T-helper 2 cell treated with Interferon-gamma antibody and Interleukin-4, amounts not matched to agents 5 μg/mL and 100 μg/mL, for 36 hours (primary cell): Measurements from ENCODE around the gene EIF3K.

Experiments used
- DNase-seq: peaks from one replicate; pipeline ENCODE4 v3.0.0; 2021; ENCODE audit warnings: low spot score
- H3K27ac Mint-ChIP-seq: one replicate; pipeline ENCODE4 v1.8.0; 2021; ENCODE audit warnings: mild to moderate bottlenecking, mixed read lengths
- H3K27me3 Mint-ChIP-seq: one replicate; pipeline ENCODE4 v1.8.0; 2021; ENCODE audit warnings: low read depth, mixed read lengths
- H3K36me3 Mint-ChIP-seq: one replicate; pipeline ENCODE4 v1.8.0; 2021; ENCODE audit warnings: low read depth, mixed read lengths
- H3K4me1 Mint-ChIP-seq: one replicate; pipeline ENCODE4 v1.8.0; 2021; ENCODE audit warnings: low read depth, mixed read lengths
- H3K4me3 Mint-ChIP-seq: one replicate; pipeline ENCODE4 v1.8.0; 2022; ENCODE audit warnings: mild to moderate bottlenecking, moderate library complexity, mixed read lengths
- H3K9me3 Mint-ChIP-seq: one replicate; pipeline ENCODE4 v1.8.0; 2021; ENCODE audit warnings: mixed read lengths

EIF3K gene

DNA sequence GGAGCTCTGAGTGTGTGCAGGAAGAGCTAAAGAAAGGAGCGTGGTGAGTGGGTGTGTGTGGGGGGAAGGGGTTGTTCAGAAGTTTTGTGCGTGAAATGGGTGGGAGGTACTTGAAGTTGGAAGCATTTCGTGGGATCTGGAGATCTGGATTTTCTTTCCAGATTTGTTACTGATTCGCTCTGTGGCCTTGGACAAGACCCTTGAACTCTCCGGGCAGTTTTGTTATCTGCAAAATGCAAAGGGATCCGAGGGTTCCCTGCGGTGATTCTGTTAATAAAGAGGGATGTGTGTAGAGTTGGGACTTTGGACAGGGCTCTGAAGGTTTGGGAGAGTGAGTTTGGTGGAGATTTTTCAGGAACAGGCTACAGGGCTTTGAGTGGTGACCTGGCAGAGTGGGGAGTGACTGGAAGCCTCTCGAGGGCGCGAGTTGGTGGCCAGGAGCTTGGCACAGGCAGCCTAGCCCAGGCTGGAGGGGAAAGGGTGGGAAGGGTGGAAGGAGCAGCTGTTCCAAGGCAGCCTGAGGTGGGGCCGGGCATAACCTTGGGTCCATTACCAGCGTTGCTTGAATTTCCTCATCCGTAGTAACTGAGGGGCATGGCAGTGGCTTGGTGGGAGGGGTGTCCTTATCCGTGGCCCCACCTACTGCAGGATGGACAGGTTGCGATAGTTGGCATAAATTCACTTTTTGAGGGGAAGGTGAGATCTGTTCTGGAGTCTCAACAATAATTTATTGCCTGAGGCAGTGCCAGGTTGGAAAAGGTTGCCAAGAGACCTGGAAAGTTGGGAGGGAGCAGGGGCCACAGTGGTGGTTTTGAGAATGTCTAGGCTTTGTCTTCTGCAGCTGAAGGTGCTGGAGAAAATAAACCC is 30.6 kb downstream of the EIF3K start:
- no peaks in the 10 kb centered on the region for H3K9me3 Mint-ChIP-seq

DNA sequence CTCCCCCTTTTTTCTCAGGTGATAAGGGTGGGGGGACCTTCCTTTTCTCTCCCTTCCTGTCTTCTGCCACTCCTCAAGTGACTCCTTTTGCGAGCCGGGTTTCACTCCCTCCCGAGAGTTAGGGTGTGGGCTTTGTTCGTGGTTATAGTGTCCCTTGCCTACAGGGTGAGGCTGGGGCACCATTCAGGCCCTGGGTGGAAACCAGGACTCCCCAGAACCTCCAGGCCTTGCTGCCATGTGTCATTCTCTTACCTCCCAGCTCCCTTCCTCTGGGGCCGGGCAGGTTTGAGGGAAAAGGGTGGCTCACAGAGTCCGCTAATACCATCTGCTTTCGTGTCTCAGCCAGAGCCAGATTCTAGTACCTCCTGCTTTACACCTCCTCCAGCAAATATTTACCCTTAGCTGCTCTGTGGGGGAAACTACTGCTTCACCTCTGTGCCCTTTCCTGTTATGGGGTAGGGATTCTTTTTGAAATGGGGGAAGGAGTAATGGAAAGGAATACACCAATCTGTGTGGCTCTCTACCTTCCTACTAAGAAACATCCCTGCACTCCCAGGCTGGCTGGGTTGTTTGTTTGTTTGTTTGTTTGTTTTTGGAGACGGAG is 31.3 kb downstream of the EIF3K start:
- Mint-ChIP-seq H3K4me1 (peaks cover 49% of the 10 kb centered on the region), H3K36me3 (peaks cover 40% of the 10 kb centered on the region), H3K27ac (peak overlapping the region; percentile 52), H3K9me3 (no peaks in the 10 kb centered on the region), H3K27me3 (no peaks in the 10 kb centered on the region), H3K4me3 (peak overlapping the region; percentile 99)
- DNase-seq, result no peak

More for the DNA sequence above, 30.6 kb downstream of the EIF3K start:
- Mint-ChIP-seq H3K27ac (peak overlapping the region; percentile 62), H3K4me3 (peak overlapping the region; percentile 99), H3K36me3 (peaks cover 38% of the 10 kb centered on the region), H3K4me1 (peaks cover 42% of the 10 kb centered on the region), H3K27me3 (no peaks in the 10 kb centered on the region)
- no peak for DNase-seq

DNA sequence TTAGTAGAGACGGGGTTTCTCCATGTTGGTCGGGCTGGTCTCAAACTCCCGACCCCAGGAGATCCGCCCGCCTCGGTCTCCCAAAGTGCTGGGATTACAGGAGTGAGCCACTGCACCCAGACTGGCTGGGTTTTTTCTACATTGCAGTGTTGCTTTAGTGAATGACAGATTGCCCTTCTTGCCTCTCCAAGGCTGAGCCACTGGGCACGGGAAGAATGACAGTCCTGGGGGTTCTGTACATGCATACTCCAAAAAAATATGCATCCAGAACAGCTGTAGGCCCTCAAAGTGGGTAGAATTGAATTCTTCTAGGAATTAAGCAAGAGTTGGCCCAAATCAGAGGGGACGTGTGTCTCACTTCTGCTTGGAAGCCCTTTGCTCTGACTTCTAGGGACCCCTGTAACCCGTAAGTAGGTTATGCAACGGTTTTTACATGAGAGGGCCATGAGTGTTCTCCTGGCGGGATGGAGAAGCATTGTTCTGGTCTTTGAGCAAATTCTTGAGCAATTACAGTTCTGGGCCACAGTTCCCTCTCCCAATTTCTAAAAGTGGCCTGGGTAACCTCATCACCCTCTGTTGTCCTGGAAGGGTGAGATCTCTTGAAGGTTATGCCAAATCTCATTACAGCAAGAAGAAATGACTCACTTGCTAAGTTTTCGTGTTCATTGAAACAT is 32.1 kb downstream of the EIF3K start:
- Mint-ChIP-seq H3K4me3 (no peak overlapping the region), H3K9me3 (no peaks in the 10 kb centered on the region), H3K27ac (no peak overlapping the region), H3K27me3 (no peaks in the 10 kb centered on the region), H3K4me1 (peaks cover 57% of the 10 kb centered on the region), H3K36me3 (peaks cover 44% of the 10 kb centered on the region)
- DNase-seq, result no peak

DNA sequence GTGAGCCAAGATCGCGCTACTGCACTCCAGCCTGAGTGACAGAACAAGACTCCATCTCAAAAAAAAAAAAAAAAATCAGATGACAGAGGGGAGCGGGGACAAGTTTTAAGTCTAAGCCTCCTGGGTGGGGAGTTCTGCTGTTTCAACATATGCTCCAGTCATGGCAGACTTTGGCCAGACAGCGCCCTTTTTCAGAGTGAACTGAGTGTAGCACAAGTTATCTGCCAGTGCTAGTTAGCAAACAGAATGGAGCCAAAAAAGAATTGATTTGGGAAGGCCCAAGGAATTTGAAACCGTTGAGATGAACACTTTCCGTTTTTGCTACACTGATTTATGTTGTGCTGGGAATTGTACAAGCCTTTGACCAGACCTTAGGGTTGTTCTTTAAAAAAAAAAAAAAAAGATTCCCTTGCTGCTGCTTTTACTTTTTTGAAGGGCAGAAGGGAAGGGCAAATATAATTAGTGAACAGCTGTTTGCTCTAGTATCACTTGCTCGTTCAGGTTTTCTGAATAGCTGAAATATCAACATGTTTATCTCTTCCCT is 34.1 kb downstream of the EIF3K start:
- no peaks in the 10 kb centered on the region for H3K27me3 Mint-ChIP-seq
- H3K27ac Mint-ChIP-seq, result no peak overlapping the region
- peaks cover 53% of the 10 kb centered on the region for H3K36me3 Mint-ChIP-seq
- DNase-seq, result no peak
- H3K9me3 Mint-ChIP-seq, result no peaks in the 10 kb centered on the region
- peaks cover 73% of the 10 kb centered on the region for H3K4me1 Mint-ChIP-seq
- H3K4me3 Mint-ChIP-seq, result no peak overlapping the region

DNA sequence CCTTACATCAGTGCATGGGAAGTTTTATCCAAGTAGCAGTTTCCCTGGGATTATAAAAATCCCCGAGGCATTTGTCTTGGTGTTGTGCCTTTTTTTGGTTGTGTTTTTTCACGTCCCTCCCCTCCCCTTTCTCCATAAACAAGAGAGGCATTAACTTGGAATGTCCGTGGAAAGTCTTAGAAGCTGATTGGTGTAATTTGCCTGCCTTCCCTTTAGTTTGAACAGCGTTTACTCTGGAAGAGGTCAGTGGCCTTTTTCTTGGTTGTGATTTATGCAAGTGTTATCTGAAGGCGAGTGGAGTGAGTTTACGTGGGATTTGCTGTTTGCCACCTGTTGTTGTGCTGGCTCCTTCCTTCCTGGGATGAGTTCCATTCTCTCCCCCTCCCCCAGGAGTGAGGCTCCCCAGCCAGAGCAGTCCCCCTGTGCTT is 35.7 kb downstream of the EIF3K start:
- H3K4me3 Mint-ChIP-seq, result peak overlapping the region; percentile 74
- peaks cover 76% of the 10 kb centered on the region for H3K4me1 Mint-ChIP-seq
- peaks cover 43% of the 10 kb centered on the region for H3K36me3 Mint-ChIP-seq
- H3K27ac Mint-ChIP-seq, result peak overlapping the region; percentile 2
- H3K27me3 Mint-ChIP-seq, result no peaks in the 10 kb centered on the region
- no peak for DNase-seq
- no peaks in the 10 kb centered on the region for H3K9me3 Mint-ChIP-seq

DNA sequence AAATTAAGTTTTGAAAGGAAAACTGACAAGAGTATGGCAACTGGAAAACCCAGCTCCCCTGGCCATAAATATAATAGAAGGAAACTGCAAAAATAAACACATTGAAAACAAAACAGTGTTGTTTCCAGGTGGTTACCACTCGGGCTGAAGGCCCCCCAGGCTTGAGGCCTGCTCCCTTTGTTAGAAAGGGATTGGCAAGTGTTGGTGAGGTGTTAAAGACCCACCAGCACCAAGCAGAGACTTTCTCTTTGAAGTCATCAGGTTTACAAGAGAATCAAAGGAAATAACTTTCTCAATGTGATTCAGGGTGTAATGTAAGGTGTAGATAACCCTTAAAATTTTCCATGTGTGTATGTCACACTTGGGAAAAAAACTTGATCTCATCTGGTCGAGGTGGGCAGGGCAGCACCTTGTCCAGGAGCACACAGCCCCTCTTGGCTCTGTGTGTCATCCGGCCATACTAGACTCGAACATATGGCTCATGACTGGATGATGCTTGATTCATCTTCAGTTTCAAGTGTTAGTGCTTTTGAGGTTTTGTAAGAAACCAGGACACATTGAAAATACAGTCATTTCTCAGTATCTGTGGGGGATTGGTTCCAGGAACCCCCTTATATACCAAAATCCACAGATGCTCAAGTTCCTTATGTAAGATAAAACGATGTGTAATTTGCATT is 36.3 kb downstream of the EIF3K start:
- H3K36me3 Mint-ChIP-seq, result peaks cover 40% of the 10 kb centered on the region

DNA sequence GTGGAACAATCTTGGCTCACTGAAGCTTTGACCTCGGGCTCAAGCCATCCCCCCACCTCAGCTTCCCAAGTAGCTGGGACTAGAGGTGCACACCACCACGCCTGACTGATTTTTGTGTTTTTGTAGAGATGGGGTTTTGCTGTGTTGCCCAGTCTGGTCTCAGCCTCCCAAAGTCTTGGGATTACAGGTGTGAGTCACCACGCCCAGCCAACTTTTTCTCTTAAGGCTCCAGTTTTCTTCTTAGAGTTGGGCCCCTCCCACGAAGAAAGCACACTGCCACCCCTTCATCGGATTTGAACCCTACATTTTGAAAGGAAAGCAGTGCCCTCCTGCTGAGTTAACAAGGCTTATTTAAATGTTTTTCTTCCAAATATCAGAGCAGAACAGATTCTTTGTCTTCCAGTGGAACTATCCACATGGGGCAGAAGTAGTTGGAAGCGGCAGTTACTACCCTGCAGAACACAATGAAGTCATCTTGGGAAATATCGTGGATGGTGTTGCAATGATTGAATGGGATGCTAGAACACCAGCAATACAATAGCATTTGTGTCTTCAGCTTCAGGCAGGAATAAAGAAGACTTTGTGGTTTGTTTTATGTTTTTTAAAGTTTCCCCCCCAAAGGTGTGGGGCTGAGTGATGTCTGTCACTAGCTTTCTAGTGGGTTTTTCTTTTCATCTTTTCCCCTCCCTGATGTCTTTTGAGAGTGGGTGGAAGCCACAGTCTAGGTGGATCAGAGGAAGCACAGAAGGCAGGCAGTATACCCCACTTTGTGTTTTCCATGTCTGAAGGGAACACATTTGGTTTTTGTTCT is 37.4 kb downstream of the EIF3K start:
- Mint-ChIP-seq H3K4me1 (peaks cover 67% of the 10 kb centered on the region), H3K27me3 (no peaks in the 10 kb centered on the region), H3K9me3 (no peaks in the 10 kb centered on the region), H3K27ac (peak overlapping the region; percentile 88), H3K36me3 (peaks cover 45% of the 10 kb centered on the region), H3K4me3 (peak overlapping the region; percentile 74)
- DNase-seq, result peak; percentile 41

More for the DNA sequence above, 36.3 kb downstream of the EIF3K start:
- peak; percentile 59 for DNase-seq
- Mint-ChIP-seq H3K27me3 (no peaks in the 10 kb centered on the region), H3K4me1 (peaks cover 73% of the 10 kb centered on the region), H3K27ac (peak overlapping the region; percentile 88), H3K4me3 (peak overlapping the region; percentile 74), H3K9me3 (no peaks in the 10 kb centered on the region)

DNA sequence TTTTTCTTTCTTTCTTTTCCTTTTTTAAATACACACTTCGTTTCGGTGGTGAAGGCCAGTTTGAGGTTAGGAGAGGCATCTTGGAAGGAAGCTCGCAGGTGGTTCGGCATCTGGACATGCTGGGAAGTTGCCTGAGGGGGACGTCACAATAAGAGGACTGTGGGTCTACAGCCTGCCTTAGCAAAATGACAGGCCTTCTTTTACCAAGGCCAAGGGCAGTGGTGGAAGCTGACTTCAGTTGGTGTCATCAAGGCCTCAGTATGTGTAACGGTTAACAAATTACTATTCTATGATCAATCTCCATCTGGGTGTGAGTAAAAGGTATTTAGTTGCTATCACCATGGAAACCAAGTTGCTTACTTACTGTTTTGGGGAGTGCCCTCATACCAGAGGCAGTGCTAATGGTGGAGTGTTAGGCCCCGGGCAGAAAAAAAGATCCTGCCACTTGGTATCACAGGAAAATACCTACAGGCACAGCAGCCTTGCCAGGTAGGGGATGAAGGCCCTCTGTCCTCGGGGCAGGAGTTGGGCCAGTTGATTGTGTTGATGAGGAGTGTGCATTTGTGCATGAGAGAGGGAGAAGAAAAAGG is 38.7 kb downstream of the EIF3K start:
- Mint-ChIP-seq H3K36me3 (peaks cover 38% of the 10 kb centered on the region), H3K4me1 (peaks cover 58% of the 10 kb centered on the region), H3K27me3 (no peaks in the 10 kb centered on the region), H3K9me3 (no peaks in the 10 kb centered on the region), H3K27ac (peak overlapping the region; percentile 41), H3K4me3 (peak overlapping the region; percentile 35)
- DNase-seq, result no peak

DNA sequence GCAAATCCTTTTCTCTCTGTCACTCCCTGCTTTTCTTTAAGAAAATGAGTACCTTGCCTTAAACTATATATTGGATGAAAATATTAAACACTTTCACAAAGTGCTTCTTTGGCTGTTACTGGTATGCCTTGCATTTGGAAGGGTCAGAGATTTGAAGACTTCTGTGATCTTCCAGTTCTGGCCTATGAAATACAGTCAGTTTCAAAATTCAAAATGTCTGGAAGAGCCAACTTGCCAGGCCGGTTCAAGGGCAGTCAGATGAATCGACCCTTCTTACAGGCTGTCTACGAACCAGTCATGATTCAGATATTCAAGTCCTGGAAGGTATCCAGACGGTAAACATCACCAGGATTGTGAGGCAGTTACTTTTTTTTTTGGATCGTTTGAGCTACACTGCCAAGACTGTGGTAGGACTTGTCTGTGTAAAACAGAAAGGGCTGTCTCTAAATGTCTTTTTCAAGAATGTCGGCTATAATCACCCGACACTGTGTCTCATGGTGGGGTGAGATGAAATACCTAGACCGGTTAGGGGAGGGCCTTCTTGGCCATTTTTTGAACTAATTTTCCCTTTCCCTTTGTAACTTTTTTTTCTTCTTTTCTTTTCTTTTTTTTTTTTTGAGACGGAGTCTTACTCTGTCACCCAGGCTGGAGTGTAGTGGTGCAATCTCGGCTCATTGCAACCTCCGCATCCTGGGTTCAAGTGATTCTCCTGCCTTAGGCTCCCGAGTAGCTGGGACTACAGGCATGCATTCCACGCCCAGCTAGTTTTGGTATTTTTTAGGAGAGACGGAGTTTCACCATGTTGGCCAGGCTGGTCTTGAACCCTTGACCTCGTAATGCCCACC is 39.7 kb downstream of the EIF3K start:
- DNase-seq, result no peak
- no peak overlapping the region for H3K4me3 Mint-ChIP-seq
- H3K27ac Mint-ChIP-seq, result no peak overlapping the region
- peaks cover 55% of the 10 kb centered on the region for H3K4me1 Mint-ChIP-seq
- H3K9me3 Mint-ChIP-seq, result no peaks in the 10 kb centered on the region
- no peaks in the 10 kb centered on the region for H3K27me3 Mint-ChIP-seq
- peaks cover 36% of the 10 kb centered on the region for H3K36me3 Mint-ChIP-seq

DNA sequence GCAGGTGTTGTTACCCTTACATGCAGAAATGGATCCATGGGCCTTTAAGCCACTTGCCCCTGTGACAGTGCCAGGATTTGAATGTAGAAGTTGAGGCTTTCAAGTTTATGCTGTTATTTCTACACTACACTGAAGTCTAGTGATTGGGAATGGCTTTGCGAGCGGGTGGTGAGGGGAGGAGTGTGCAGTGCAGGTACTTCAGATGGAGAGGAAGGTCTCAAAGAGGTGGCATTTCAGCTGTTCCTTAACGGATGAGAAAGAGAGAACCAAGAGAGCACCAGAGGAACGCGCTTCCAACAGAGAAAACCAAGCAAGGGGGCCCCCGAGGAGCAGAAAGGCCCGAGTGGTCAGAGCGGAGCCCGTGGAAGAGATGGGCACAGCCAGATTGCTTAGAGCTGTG is 41.7 kb downstream of the EIF3K start:
- no peaks in the 10 kb centered on the region for H3K27me3 Mint-ChIP-seq
- peaks cover 53% of the 10 kb centered on the region for H3K4me1 Mint-ChIP-seq
- H3K9me3 Mint-ChIP-seq, result no peaks in the 10 kb centered on the region
- DNase-seq, result no peak
- peaks cover 26% of the 10 kb centered on the region for H3K36me3 Mint-ChIP-seq
- no peak overlapping the region for H3K27ac Mint-ChIP-seq
- H3K4me3 Mint-ChIP-seq, result no peak overlapping the region

DNA sequence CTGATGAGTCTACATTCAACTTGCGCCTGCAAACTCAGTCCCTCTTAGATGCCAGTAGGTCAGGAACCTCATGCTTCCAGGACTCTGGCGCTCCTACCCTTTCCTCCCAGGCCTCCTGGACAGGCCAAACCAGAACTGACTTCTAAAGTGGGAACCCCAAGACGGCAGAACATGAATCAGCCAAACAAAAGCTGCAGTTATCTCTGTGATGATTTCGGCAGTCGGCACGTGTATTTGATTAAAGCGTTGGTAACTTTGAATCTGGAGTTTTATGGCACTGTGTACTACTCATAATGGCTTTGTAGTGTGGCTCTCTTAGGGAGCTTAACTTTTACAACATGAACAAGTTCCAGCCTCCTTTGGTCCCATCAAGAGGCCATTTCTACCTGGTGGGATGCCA is 42.1 kb downstream of the EIF3K start:
- peaks cover 23% of the 10 kb centered on the region for H3K36me3 Mint-ChIP-seq
- H3K27ac Mint-ChIP-seq, result no peak overlapping the region
- H3K9me3 Mint-ChIP-seq, result no peaks in the 10 kb centered on the region
- no peak for DNase-seq
- H3K4me3 Mint-ChIP-seq, result no peak overlapping the region
- H3K27me3 Mint-ChIP-seq, result no peaks in the 10 kb centered on the region
- H3K4me1 Mint-ChIP-seq, result peaks cover 53% of the 10 kb centered on the region

DNA sequence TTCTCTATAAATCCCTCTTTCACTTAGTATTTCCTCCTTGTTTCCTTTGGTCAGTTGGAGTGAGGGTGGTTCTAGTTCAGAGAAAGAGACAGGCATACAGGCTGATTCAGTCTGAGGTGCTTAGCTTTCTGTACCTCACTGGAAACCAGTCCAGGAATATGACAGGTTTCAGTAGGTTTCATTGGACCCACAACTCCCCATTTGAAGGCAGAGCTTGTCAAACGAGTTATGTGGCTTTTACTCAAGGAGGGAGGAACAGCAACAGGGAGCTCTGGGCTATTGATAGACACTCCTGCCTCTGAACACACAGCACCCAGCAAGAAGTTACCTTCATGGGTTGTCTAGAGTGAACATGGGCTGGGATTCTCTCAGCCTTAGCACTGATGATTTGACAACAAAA is 43.0 kb downstream of the EIF3K start:
- Mint-ChIP-seq H3K9me3 (no peaks in the 10 kb centered on the region), H3K27me3 (no peaks in the 10 kb centered on the region), H3K4me3 (no peak overlapping the region), H3K4me1 (peaks cover 53% of the 10 kb centered on the region), H3K27ac (no peak overlapping the region), H3K36me3 (peaks cover 19% of the 10 kb centered on the region)
- DNase-seq, result no peak
